COLO668 (cell line): ENCODE data around the gene MS4A15.
"Not testable (repeated sequence)": the region's sequence is repeated elsewhere in the genome, so short reads cannot be mapped to it uniquely, and the experiment has no call there.

ENCODE experiments used
- DNase-seq: peaks from one replicate; lab custom pipeline; 2025; ENCODE audit not compliant: unreplicated experiment; lab: John Stamatoyannopoulos, UW

The MS4A15 gene

DNA sequence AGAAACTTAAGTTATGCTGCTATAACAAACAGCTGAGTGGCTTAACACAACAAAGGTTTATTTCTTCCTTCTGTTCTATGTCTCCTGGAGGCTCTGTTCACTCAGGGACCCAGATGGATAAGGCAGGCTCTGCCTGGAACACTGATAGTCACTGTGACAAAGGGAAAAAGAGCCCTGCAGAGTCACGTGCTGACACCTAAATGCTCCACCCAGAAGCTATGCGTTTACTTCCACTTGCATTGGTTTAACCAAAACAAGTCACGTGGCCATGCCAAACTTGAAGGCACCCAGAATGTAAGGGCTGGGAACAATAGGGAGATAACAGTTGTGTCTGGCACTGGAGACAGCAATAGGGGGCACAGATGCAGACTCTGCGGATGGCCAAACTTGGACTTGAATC, 3.4 kb upstream of the MS4A15 start:
- no peak for DNase-seq

DNA sequence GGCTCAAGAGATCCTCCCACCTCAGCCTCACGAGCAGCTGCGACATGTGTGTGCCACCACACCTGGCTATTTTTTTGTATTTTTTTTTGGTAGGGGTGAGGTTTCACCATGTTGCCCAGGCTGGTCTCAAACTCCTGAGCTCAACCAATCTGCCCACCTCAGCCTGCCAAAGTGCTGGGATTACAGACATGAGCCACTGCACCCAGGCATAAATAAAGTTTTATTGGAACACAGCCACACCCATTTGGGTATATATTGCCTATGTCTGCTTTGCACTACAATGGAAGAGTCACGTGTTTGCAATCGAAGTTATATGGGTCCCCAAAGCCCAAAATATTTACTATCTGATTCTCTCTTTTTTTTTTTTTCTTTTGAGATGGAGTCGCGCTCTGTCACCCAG, 1.8 kb upstream of the MS4A15 start:
- no peak for DNase-seq

DNA sequence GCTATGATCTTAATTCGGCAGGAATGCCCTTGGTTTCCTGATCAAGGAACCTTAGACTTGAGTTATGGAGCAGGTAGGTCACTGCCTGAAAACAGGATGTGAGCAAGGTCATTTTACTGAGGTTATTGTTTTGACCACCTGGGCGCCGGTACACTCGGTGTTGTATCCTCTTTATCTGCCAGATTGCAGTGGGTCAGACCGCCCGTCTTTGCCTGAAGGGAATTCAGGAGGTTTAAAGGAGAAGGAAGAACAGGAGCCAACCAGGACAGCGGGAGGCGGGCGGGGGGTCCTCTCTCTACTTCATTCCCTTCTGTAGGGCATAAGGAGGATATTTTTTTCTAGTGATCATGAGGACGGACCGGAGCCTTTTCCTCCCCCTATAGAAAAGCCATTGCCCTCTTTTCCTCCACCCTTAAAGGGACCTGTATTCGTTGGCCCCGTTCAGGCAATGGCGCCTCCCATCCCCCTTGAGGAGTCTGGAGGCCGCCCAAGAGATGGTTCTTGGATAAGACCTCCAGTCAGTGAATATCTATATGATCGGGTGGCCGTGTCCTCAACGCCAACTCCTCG, 649 bp downstream of the MS4A15 start:
- DNase-seq: no peak

DNA sequence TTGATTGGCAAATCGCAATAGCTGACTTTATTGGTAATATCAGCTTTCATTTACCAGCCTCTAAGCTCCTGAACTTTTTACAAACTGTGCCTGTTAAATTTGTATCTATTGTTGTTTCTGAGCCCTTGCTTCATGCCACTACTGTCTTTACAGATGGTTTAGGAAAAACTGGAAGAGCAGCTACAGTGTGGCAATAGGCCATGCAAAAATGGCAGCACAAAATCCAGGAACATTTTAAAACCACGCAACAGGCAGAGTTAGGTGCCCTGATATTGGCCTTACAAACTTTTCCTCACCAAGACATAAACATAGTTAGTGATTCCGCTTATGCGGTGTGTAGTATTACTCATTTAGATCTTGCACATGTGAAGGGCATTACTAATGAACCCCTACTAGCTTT, 2.0 kb downstream of the MS4A15 start:
- not testable (repeated sequence) for DNase-seq

DNA sequence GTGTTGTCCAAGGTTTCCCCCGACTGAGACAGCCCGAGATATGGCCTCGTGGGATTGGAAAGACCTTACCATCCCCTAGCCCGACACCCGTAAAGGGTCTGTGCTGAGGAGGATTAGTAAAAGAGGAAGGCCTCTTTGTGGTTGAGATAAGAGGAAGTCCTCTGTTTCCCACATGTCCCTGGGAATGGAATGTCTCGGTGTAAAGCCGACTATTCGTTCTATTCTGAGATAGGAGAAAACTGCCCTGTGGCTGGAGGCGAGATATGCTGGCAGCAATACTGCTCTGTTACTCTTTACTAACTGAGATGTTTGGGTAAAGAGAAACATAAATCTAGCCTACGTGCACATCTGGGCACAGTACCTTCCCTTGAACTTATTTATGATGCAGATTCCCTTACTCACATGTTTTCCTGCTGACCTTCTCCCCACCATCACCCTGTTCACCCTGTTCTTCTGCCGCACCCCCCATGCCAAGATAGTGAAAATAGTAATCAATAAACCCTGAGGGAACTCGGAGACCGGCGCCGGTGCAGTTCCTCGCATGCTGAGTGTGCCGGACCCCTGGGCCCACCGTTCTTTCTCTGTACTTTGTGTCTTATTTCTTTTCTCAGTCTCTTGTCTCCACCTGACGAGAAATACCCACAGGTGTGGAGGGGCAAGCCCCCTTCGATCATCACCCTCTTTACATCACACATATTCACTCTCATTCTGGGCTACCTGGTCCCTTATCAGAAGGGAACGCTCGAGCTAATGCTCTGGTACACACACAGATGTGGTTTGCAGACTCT, 3.0 kb downstream of the MS4A15 start:
- DNase-seq: not testable (repeated sequence)

DNA sequence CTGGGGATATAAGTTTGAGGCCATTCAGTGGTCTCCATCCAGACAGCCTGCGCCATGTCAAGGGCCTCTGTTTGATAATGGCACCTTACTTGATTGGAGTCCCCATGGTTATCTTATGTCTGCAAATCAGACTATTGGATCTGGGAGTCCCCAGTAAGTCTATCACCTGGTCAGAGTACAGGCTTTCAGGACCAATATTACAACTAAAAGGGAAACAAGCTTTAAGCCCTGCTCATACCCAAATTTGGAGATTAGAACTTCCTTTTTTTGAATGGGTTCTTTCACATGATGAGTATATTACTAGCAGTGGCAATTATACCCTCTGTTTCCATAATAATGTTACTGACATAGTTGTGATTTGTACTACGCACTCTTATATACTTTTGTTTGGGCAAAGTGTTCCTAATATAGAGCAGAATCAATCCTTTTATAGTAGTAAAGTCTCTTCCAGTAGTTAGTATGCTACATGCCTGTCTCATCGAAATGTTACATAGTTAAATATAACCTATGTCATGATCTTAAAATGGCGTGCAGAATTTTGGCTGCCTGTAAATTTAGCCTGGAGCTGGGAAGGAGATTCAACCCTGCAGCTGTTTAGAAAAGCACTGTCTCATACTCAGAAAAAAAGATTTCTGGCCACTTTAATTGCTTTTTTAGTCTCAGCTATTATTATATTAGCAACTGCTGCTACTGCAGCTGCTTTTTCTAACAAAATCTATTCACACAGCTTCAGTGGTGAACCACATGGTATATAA, 4.9 kb downstream of the MS4A15 start:
- no peak for DNase-seq

DNA sequence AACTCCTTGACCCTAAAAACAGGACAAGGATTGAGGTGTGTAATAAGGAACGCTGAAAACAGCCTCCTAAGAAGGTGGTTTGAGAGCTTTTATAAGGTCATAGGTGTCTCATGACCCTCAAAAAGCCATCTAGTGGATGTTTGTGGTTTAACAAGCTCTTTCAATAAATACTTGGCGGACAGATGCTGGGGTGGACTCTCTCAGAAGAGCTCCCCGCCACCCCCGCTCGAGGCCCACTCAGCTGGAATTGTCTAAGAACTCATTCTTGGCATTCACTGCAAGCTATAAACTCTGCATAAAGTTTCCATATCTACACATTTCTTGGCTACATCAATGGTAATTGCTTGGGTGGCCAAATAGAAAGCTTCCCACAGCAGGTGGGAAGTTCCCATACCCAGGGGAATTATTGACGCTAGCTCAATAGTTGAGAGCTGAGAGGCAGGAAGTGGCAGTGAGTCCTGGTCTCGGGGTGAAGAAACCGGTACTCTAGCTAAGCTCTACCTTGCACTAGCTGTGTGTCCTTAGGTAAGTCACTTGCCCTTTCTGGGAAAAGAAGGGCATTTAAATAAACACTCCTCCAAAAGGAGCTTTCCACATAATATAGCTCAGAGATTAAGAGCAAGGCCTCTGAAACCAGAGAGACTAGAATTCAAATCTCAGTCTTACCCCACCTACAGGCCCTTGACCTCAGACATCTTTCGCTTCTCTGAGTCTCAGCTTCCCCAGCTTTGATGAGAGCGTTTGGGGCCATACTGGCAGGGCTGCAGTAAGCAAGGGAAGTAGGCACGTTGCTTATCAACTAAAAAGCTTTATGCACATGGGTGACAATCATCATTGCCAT, 6.4 kb downstream of the MS4A15 start:
- DNase-seq: peak; percentile 67

DNA sequence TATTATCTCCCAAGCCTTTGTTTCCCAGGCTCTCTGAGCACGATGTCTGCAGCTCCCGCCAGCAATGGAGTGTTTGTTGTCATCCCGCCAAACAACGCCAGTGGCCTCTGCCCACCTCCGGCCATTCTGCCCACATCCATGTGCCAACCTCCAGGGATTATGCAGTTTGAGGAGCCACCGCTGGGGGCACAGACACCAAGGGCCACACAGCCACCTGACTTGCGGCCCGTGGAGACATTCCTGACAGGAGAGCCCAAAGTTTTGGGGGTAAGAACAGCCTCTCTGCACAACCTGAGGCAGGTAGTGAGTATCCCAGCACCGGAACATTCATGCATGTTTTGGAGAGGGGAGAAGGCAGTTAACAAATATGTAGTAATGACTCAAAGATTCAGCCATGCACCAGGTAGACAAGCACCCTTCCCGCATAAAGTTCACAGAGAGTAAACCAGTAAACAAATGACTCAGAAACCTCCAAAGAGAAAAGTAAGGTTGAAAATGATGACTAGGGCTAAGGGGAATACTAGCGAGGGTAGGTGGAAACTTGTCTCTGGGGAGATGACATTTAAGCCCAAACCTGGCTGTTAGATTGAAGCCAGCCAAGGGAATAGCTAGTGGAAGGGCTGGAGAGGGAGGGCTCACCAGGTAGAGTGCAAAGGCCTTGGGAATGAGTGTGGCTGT, 7.2 kb downstream of the MS4A15 start:
- DNase-seq: peak; percentile 8

DNA sequence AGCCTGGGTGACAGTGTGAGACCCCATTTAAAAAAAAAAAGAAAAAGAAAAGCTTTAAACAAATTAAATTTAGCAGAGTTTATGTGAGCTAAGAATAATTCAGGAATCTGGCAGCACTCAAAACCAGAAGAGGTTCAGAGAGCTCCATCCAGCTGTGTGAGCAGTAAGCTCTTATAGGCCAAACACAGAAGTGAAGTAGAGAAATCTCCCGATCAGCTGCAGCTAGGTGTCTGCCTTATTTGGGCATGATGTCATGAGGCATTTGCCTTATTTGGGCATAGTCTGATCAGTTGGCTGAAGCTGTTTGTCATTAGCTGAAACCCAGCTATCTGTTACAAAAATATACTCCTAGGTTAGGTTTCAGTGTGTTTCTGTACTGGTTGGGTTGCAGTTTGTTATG, 8.2 kb downstream of the MS4A15 start:
- DNase-seq: no peak

DNA sequence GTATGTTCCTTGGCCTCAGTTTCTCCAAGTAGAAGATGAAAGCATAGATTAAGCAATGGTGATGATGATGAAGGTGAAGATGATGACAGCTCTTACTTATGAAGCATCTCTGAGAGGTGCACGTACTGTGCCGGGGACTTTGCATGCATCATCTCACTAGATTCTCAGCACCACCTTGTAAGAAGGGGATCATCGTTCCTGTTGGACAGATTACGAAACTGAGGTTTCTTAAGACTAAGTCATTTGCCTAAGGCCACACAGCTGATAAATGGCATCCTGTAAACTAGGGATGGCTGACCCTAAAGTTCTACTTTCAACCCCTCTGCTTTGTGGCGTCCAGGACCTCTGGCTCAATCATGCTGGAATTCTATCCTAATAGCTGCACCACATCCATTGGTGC, 8.7 kb downstream of the MS4A15 start:
- no peak for DNase-seq

DNA sequence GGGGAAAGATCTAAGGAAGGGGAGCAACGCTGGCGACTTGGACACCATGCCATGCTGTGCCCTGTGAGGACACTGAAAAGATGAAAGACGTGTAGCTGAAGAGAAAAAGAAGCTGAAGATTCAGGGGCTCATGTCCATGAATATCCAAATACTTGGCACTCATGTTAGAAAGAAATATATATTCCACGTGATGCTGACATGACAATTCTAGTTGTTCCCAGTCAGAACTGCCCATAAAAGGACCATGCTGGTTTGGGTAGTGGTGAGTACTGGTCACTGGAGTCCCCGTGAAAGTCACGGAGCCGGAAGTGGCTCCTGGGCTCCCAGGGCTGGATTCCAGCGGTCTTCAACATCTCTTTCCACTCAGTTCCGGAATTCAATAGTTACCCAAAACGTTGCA, 9.9 kb downstream of the MS4A15 start:
- no peak for DNase-seq

DNA sequence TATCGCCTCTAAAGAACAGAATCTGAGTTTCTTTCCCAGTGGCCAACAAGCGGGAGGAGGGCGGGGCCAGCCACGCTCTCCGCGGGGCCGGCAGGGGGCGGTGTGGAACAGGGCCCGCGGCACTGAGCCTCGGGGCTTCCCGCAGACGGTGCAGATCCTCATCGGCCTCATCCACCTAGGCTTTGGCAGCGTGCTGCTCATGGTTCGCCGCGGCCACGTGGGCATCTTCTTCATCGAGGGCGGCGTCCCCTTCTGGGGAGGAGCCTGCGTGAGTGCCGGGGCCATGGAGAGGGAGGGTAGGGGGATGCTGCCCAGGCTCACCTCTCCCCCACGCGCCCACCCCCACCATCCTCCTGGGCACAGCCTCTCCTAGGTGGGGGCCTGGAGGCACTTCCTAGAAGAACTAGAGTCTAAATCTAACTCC, 10.7 kb downstream of the MS4A15 start:
- no peak for DNase-seq

DNA sequence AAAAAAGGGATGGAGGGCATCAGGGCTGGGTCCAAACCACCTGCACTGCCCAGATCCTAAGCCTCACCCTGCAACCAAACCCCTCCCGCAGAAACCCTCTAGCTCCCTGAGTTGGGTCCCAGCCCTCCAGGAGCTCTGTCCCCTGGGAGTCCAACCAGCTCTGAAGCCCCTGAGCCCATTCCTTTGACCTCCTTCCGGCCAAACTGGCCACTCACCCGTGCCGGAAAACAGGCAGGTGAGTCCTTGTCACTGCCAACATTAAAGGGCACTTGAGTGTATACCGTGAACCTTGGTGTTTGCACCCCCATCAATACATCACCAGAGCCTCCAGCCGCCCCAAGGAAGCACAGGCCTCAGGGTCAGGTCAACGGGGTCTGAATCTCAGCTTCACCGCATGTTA, 11.5 kb downstream of the MS4A15 start:
- DNase-seq: no peak

DNA sequence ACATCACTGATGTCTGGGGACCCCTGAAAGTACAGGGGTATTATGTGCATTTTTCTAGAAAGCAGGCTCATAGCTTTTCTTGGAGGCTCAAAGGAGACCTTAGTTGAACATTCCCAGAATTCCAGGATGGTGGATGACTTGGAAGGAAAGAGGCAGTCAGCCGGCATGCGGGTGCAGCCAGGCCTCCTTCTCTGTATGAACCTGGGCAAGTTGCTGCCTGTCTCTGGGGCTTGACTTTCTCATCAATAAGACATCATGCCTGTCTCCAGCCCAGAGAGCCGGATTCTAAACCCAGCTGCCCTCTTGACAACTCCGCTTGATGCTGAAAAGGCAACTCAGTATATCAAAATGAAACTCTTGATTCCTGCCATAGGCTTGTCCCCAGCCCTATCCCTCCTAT, 12.6 kb downstream of the MS4A15 start:
- no peak for DNase-seq

DNA sequence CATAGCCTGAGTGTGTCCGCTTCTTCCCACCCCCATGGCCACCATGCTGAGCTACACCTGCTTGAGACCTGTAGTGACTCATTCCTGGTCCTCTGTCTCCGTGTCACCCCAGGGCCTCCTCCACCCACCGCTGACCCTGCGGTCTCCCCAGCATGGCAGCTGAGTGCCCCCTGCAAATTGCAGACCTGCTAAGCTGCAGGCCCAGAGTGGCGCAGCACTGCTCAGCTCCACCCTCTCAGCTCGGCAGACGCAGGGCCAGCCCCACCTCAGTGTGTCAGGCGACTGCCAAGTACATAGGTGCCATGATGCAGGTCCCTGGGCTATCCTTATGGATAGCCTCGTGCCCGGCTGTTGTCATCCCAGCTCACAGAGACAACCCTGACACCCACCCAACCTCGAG, 13.1 kb downstream of the MS4A15 start:
- DNase-seq: no peak

DNA sequence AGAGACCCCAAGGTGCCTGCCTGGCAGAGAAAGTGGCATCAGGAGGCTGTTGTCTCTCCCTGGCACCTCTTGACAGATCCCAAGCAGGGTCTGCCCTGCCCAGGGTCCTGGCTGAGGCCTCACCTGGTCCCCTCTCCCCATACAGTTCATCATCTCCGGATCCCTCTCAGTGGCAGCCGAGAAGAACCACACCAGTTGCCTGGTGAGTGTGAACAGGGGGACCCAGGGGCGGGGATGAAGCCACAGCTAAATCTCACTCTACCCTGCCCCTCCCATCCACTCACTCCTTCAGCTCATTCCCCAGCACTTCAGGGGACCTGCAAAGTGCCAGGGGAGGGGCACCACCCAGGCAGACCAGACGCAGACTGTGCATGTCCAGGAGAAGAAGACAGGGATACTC, 14.5 kb downstream of the MS4A15 start:
- no peak for DNase-seq

DNA sequence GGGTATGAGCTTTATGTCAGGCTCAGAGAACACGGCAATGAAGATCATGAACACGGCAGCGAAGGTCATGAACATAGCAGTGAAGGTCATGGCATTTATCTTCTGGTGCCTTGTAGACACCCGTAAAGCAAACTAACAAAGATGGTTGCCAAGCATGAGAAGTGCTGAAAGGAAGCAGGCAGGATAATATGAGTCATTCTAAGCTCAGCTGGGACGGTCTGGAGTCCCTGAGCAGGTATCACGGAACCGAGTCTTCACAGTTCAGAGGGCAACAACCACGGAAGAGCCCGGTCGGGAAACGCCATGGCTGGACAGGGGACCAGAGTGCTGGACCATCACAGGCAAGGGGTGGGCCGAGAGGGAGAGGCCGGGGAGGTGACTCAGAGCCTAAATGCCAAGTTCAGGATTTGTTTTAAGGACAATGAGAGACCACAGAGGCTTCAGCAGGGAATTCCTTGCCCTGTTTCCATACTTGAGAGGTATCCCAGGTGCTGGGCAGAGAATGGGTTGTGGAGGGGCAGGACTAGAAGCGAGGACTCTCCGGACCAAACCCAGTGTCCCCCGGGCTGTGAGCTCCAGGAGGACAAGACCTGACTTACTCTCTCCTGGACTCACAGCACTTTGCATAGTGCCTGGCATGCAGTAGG, 15.3 kb downstream of the MS4A15 start:
- no peak for DNase-seq

DNA sequence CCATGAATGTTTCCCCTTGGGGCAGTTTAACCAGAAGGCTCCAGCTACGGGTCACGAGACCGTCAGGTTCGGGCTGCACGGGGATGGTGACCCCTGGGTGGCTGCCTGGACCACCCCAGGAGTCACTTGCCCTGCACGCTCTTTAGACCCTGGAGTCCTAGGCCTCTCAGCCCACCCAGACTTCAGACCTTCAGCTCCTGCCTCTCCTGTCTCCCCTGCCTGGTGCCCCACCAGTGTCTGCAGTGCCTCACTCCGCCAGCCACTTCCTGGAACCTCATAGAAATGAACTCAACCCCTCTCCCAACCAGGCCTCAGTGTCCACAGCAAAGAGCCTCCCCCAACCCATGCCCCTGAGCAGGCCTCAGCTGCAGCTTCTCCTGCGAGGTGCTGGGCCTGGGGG, 16.0 kb downstream of the MS4A15 start:
- DNase-seq: no peak

DNA sequence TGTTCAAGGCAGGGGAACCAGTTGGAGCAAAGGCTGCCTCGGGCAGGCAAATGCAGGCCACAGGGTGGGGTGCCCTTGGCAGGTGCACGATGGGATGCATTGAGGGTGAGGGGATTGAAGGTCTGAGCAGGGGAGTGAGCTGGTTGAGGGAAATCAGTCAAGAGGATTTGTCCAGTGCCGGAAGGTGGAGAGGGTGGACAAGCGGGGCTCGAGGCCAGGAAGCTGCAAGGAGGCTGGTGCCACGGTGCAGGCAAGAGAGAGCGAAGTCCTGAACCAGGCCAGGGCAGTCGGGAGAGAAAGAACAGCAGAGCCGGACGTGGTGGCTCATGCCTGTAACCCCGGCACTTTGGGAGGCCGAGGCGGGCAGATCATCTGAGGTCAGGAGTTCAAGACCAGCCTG, 18.1 kb downstream of the MS4A15 start:
- DNase-seq: no peak

DNA sequence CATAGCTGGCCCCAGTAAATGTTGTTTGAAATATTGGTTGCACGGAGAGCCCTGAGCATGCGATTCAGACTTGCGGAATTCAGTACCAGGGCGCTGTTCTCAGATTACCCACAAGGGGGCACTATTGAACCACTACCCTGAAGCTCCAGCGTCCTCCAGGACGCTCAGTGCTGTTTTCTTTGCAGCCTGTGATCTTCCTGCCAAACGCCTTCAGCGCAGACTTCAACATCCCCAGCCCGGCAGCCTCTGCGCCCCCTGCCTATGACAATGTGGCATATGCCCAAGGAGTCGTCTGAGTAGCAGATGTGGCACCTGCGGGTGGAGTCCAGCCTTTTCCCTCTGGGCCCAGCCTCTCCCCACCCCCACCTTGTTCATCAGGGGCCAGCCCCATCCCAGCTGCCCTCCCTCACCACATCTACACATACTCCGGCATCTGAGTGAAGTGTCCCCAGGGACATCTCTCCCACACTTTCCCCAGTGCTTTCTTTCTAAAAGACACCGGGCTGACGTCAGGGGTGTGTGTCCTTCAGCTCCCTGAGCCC, 18.8 kb downstream of the MS4A15 start:
- DNase-seq: peak; percentile 82
